CD4-positive, alpha-beta T cell treated with Interleukin-4 for 1 hour (primary cell): ENCODE data around the gene TFIP11.

ENCODE experiments used
- DNase-seq, 2 donors: peaks; one replicate each; pipeline ENCODE4 v3.0.0-alpha.2; 2020 to 2022

TFIP11 gene

GRCh38 chr22:26502688-26503561, 9.3 kb downstream of the TFIP11 start:
- peak; percentile 78 to 80 for DNase-seq

- no peak for DNase-seq
Measured at GRCh38 chr22:26501996-26502395, 10.3 kb downstream of the TFIP11 start.

- no peak for DNase-seq
Measured at GRCh38 chr22:26499188-26499703, 13.0 kb downstream of the TFIP11 start.

- no peak for DNase-seq
Measured at GRCh38 chr22:26496456-26496855, 15.8 kb downstream of the TFIP11 start.

GRCh38 chr22:26494506-26494905, 17.8 kb downstream of the TFIP11 start:
- no peak for DNase-seq

GRCh38 chr22:26492220-26492619, 20.1 kb downstream of the TFIP11 start:
- DNase-seq = no peak

GRCh38 chr22:26489447-26490036, 22.7 kb downstream of the TFIP11 start:
- no peak for DNase-seq

GRCh38 chr22:26487996-26488395, 24.3 kb downstream of the TFIP11 start:
- DNase-seq = no peak

- DNase-seq = no peak
Measured at GRCh38 chr22:26486394-26486793, 25.9 kb downstream of the TFIP11 start.

- no peak for DNase-seq
Measured at GRCh38 chr22:26485806-26486390, 26.4 kb downstream of the TFIP11 start.

GRCh38 chr22:26485013-26485412, 27.3 kb downstream of the TFIP11 start:
- no peak for DNase-seq

GRCh38 chr22:26484360-26484706, 27.9 kb downstream of the TFIP11 start:
- DNase-seq = peak in 1 of 2 donors; percentile 58

GRCh38 chr22:26483439-26484359, 28.6 kb downstream of the TFIP11 start, which contains the start of the genes HPS4 and SRRD:
Gene HPS4 (minus strand): TSS chr22:26483783. CDS start chr22:26481762, 2,021 bp downstream.
Gene SRRD (plus strand): TSS chr22:26483877. CDS start chr22:26483891, 14 bp downstream.
- DNase-seq = peak; percentile 93 to 94

- no peak for DNase-seq
Measured at GRCh38 chr22:26483043-26483438, 29.2 kb downstream of the TFIP11 start.

- no peak for DNase-seq
Measured at GRCh38 chr22:26482161-26482560, 30.1 kb downstream of the TFIP11 start.

GRCh38 chr22:26481694-26482093, 30.6 kb downstream of the TFIP11 start:
- DNase-seq = no peak

- DNase-seq = no peak
Measured at GRCh38 chr22:26481112-26481693, 31.1 kb downstream of the TFIP11 start.

GRCh38 chr22:26480611-26480932, 31.7 kb downstream of the TFIP11 start:
- no peak for DNase-seq

- no peak for DNase-seq
Measured at GRCh38 chr22:26479792-26480610, 32.3 kb downstream of the TFIP11 start.

GRCh38 chr22:26479043-26479791, 33.1 kb downstream of the TFIP11 start:
- DNase-seq = no peak

- no peak for DNase-seq
Measured at GRCh38 chr22:26477341-26477731, 34.9 kb downstream of the TFIP11 start.
